HG03354 (cell line): ENCODE results near the gene SOHLH1.

Experiments
- ATAC-seq: cut with Tn5 transposase; IDR thresholded peaks from one replicate; pipeline ENCODE4 v1.9.1; 2021; ENCODE audit warnings: mild to moderate bottlenecking; ENCODE audit not compliant: unreplicated experiment, poor library complexity, severe bottlenecking

Gene SOHLH1

GRCh38 chr9:135699440-135699839, at the start of gene SOHLH1:
SOHLH1 (minus strand) TSS chr9:135699481; CDS start chr9:135699467, 14 bp downstream.
- ATAC-seq, result no peak

- no peak for ATAC-seq
These were observed 49.4 kb upstream of the SOHLH1 start for GRCh38 chr9:135748676-135749075.

- ATAC-seq, result no peak
These were observed 48.0 kb upstream of the SOHLH1 start for GRCh38 chr9:135747311-135747710.

- ATAC-seq, result no peak
These were observed 47.3 kb upstream of the SOHLH1 start for GRCh38 chr9:135746565-135746964.

GRCh38 chr9:135745686-135746324, 46.5 kb upstream of the SOHLH1 start:
- ATAC-seq, result no peak

- ATAC-seq, result no peak
These were observed 45.9 kb upstream of the SOHLH1 start for GRCh38 chr9:135745189-135745588.

- no peak for ATAC-seq
These were observed 45.2 kb upstream of the SOHLH1 start for GRCh38 chr9:135744333-135745070.

GRCh38 chr9:135743546-135744332, 44.5 kb upstream of the SOHLH1 start:
- ATAC-seq, result no peak

- no peak for ATAC-seq
These were observed 43.7 kb upstream of the SOHLH1 start for GRCh38 chr9:135743021-135743420.

GRCh38 chr9:135741276-135742219, 42.3 kb upstream of the SOHLH1 start:
- no peak for ATAC-seq

GRCh38 chr9:135739271-135740220, 40.3 kb upstream of the SOHLH1 start:
- ATAC-seq, result no peak

GRCh38 chr9:135737840-135738521, 38.7 kb upstream of the SOHLH1 start:
- ATAC-seq, result no peak

GRCh38 chr9:135736979-135737839, 37.9 kb upstream of the SOHLH1 start:
- no peak for ATAC-seq

GRCh38 chr9:135736272-135736978, 37.1 kb upstream of the SOHLH1 start:
- ATAC-seq, result no peak

- no peak for ATAC-seq
These were observed 35.4 kb upstream of the SOHLH1 start for GRCh38 chr9:135734616-135735144.

GRCh38 chr9:135732569-135733257, 33.4 kb upstream of the SOHLH1 start:
- ATAC-seq, result no peak
